GM10266 (cell line): ENCODE results near the gene CWC27.

Source experiments
- DNase-seq: peaks from one replicate; pipeline ENCODE4 v3.0.0; 2012; ENCODE audit errors: extremely low spot score
- CTCF ChIP-seq: IDR thresholded peaks from 2 replicates; pipeline ENCODE4 v1.5.1; 2012; ENCODE audit warnings: mild to moderate bottlenecking, low read depth; ENCODE audit not compliant: control insufficient read depth, insufficient read depth; ENCODE audit errors: missing control alignments

The CWC27 gene

GRCh38 chr5:65035211-65036206, 266.8 kb downstream of the CWC27 start:
- peak; percentile 88 for DNase-seq
- TF ChIP-seq CTCF, result no peak

- TF ChIP-seq CTCF, result peak; percentile 45
- no peak for DNase-seq
Measured at GRCh38 chr5:65037831-65038815, 269.4 kb downstream of the CWC27 start.

- TF ChIP-seq CTCF, result no peak
Measured at GRCh38 chr5:65041296-65042158, 272.8 kb downstream of the CWC27 start.

GRCh38 chr5:65043843-65044359, 275.2 kb downstream of the CWC27 start:
- TF ChIP-seq CTCF, result no peak
- no peak for DNase-seq

More at GRCh38 chr5:65041296-65042158, 272.8 kb downstream of the CWC27 start:
- no peak for DNase-seq

GRCh38 chr5:65047225-65047624, 278.5 kb downstream of the CWC27 start:
- no peak for DNase-seq
- no peak for TF ChIP-seq CTCF

GRCh38 chr5:65047948-65048690, 279.4 kb downstream of the CWC27 start:
- DNase-seq, result no peak
- no peak for TF ChIP-seq CTCF
